Activated CD4-positive, alpha-beta memory T cell treated with anti-CD3 and anti-CD28 coated beads, Interleukin-2, amount 10 ng/mL, durations not matched to agents 7 days and 5 days (primary cell): ENCODE data around the gene MTF1. TPM values are rescaled to one million over a fixed set of nuclear protein-coding genes. Genes with fewer than 3 reads are reported as not detected.

ENCODE experiments used
- CTCF ChIA-PET: fragments of 350-600 bp; sonication (Branson Sonifier 250); formaldehyde crosslinking; loops from one replicate; lab custom pipeline; 2021; ENCODE audit warnings: antibody characterized with exemption, inconsistent platforms; lab: Charles Lee
- POLR2A ChIA-PET: fragments of 350-600 bp; sonication (Branson Sonifier 250); formaldehyde crosslinking; loops from one replicate; lab custom pipeline; 2021; ENCODE audit warnings: antibody characterized with exemption; lab: Charles Lee
- DNase-seq: peaks from one replicate; pipeline ENCODE4 v3.0.0-alpha.2; 2020
- H3K27ac Mint-ChIP-seq: one replicate; pipeline ENCODE4 v1.8.0; 2021; ENCODE audit warnings: mild to moderate bottlenecking, mixed read lengths
- H3K27me3 Mint-ChIP-seq: one replicate; pipeline ENCODE4 v1.8.0; 2021; ENCODE audit warnings: mixed read lengths
- H3K36me3 Mint-ChIP-seq: one replicate; pipeline ENCODE4 v1.8.0; 2021; ENCODE audit warnings: low read depth, mixed read lengths
- H3K4me1 Mint-ChIP-seq: one replicate; pipeline ENCODE4 v1.8.0; 2021; ENCODE audit warnings: mixed read lengths
- H3K4me3 Mint-ChIP-seq: one replicate; pipeline ENCODE4 v1.8.0; 2021; ENCODE audit warnings: mild to moderate bottlenecking, mixed read lengths
- H3K9me3 Mint-ChIP-seq: one replicate; pipeline ENCODE4 v1.8.0; 2021; ENCODE audit warnings: mixed read lengths
- total RNA-seq, 2 experiments: library from RNA; stranded (reverse); gene quantifications; one replicate each; pipeline ENCODE4 v1.2.3, GENCODE V29; 2021

MTF1 gene
- total RNA-seq, 2 experiments from 2014 or later, result 27.5 to 28.8 TPM

GRCh38 chr1:37890378-37891014 lies 31.1 kb upstream of the MTF1 start:
- DNase-seq, result no peak
- Mint-ChIP-seq H3K4me3 (no peak overlapping the region), H3K27ac (no peak overlapping the region), H3K9me3 (no peaks in the 10 kb centered on the region), H3K36me3 (peaks cover 28% of the 10 kb centered on the region), H3K4me1 (no peaks in the 10 kb centered on the region), H3K27me3 (no peaks in the 10 kb centered on the region)
- ChIA-PET CTCF (no interaction called here), POLR2A (no interaction called here)

DNA sequence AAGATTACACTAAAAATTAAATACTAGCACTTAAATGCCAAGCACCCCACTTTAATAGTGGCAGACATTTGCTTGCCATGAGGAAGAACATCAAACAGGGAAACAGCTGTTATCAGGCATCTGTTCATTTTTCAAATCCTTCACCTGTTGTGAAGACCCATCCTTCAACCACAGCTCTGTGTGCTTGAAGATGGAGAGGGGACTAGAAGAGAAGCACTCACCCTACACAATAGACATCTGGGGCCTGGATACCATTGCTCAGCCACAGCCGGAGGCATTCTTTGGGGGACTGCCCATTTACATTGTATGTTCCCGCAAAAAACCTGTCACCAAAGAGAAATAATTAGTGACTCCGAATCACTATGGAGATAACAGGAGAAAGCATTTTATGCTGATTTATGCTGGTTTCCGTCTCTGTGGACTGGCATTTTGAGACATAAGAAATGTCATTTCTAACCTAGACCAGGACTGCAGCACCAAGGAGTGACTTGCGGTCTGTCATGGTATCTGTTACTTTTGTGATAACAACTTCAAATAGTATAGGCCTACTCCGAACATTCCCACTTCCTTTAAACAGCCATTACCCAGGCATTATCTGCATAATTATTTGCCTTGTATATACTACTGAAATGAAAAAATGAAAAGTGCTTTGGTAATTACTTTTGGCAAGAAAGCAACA lies 28.8 kb upstream of the MTF1 start:
- CTCF ChIA-PET, result interaction anchor here (1.8 kb wide), 1 partner anchor 28 kb away, joined by 8 read pairs; the partner anchor contains the start of gene MTF1

GRCh38 chr1:37884145-37884544 lies 24.8 kb upstream of the MTF1 start:
- Mint-ChIP-seq H3K4me3 (no peak overlapping the region), H3K27me3 (no peaks in the 10 kb centered on the region), H3K4me1 (peaks cover 6% of the 10 kb centered on the region), H3K27ac (no peak overlapping the region), H3K36me3 (peaks cover 62% of the 10 kb centered on the region), H3K9me3 (no peaks in the 10 kb centered on the region)
- ChIA-PET POLR2A (no interaction called here), CTCF (interaction anchor here (1.5 kb wide), 1 partner anchor 24 kb away, joined by 3 read pairs; no protein-coding TSS in a partner anchor)
- DNase-seq, result no peak

More for the DNA sequence above, 28.8 kb upstream of the MTF1 start:
- Mint-ChIP-seq H3K4me3 (no peak overlapping the region), H3K27ac (no peak overlapping the region), H3K27me3 (no peaks in the 10 kb centered on the region), H3K9me3 (no peaks in the 10 kb centered on the region), H3K36me3 (peaks cover 39% of the 10 kb centered on the region), H3K4me1 (peaks cover 6% of the 10 kb centered on the region)
- DNase-seq, result no peak
- POLR2A ChIA-PET, result interaction anchor here (0.6 kb wide), 1 partner anchor 48 kb away, joined by 3 read pairs; no protein-coding TSS in a partner anchor

- Mint-ChIP-seq H3K4me1 (peaks cover 6% of the 10 kb centered on the region), H3K9me3 (no peaks in the 10 kb centered on the region), H3K27me3 (no peaks in the 10 kb centered on the region), H3K4me3 (no peak overlapping the region), H3K36me3 (peaks cover 63% of the 10 kb centered on the region), H3K27ac (peak overlapping the region; percentile 19)
- ChIA-PET CTCF (interaction anchor here (1.5 kb wide), 1 partner anchor 23 kb away, joined by 3 read pairs; no protein-coding TSS in a partner anchor), POLR2A (no interaction called here)
- no peak for DNase-seq
These were observed 24.3 kb upstream of the MTF1 start for GRCh38 chr1:37883671-37884070.

GRCh38 chr1:37879865-37880264 lies 20.5 kb upstream of the MTF1 start:
- Mint-ChIP-seq H3K27me3 (no peaks in the 10 kb centered on the region), H3K27ac (no peak overlapping the region), H3K9me3 (no peaks in the 10 kb centered on the region), H3K36me3 (peaks cover 50% of the 10 kb centered on the region), H3K4me1 (peaks cover 6% of the 10 kb centered on the region), H3K4me3 (no peak overlapping the region)
- DNase-seq, result no peak
- ChIA-PET POLR2A (no interaction called here), CTCF (no interaction called here)

DNA sequence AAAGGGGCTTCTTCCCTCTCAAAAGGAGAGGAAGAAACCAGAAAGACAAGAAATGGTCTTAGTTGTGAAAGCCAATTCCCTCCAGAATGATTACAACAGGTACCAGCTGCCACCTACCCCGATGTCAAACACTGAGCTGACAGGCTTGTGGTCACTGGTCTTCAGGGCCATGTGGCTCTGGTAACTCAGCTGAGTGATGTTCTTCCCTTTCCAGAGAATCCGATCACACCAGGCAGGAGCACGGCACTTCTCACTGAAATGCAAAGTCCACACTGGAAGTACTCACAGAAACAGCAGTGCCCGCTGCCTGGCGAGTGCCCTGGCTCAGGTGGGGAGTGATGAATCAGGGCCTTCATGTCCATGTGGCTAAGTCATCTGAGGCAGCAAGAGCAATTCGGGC lies 18.7 kb upstream of the MTF1 start:
- DNase-seq, result no peak
- Mint-ChIP-seq H3K27me3 (no peaks in the 10 kb centered on the region), H3K27ac (no peak overlapping the region), H3K4me1 (no peaks in the 10 kb centered on the region), H3K36me3 (peaks cover 45% of the 10 kb centered on the region), H3K9me3 (no peaks in the 10 kb centered on the region), H3K4me3 (no peak overlapping the region)
- ChIA-PET POLR2A (no interaction called here), CTCF (no interaction called here)

- no peaks in the 10 kb centered on the region for H3K4me1 Mint-ChIP-seq
- no peaks in the 10 kb centered on the region for H3K27me3 Mint-ChIP-seq
- H3K9me3 Mint-ChIP-seq, result no peaks in the 10 kb centered on the region
- H3K4me3 Mint-ChIP-seq, result no peak overlapping the region
- H3K36me3 Mint-ChIP-seq, result peaks cover 33% of the 10 kb centered on the region
- ChIA-PET CTCF (interaction anchor here (0.7 to 1.1 kb wide), 5 partner anchors 13 to 154 kb away, joined by 3 to 6 read pairs (median 3); no protein-coding TSS in a partner anchor), POLR2A (no interaction called here)
- DNase-seq, result no peak
- no peak overlapping the region for H3K27ac Mint-ChIP-seq
These were observed 16.4 kb upstream of the MTF1 start for GRCh38 chr1:37875833-37876232.

GRCh38 chr1:37872692-37873091 lies 13.3 kb upstream of the MTF1 start:
- DNase-seq, result no peak
- CTCF ChIA-PET, result interaction anchor here (2.3 kb wide), 1 partner anchor 13 kb away, joined by 9 read pairs; the partner anchor contains the start of gene MTF1
- H3K27me3 Mint-ChIP-seq, result no peaks in the 10 kb centered on the region
- H3K4me1 Mint-ChIP-seq, result no peaks in the 10 kb centered on the region
- POLR2A ChIA-PET, result interaction anchor here (0.8 kb wide), 1 partner anchor 65 kb away, joined by 3 read pairs; the partner anchor contains the start of genes C1orf122 and YRDC
- no peak overlapping the region for H3K27ac Mint-ChIP-seq
- H3K36me3 Mint-ChIP-seq, result peaks cover 35% of the 10 kb centered on the region
- H3K4me3 Mint-ChIP-seq, result no peak overlapping the region
- no peaks in the 10 kb centered on the region for H3K9me3 Mint-ChIP-seq

DNA sequence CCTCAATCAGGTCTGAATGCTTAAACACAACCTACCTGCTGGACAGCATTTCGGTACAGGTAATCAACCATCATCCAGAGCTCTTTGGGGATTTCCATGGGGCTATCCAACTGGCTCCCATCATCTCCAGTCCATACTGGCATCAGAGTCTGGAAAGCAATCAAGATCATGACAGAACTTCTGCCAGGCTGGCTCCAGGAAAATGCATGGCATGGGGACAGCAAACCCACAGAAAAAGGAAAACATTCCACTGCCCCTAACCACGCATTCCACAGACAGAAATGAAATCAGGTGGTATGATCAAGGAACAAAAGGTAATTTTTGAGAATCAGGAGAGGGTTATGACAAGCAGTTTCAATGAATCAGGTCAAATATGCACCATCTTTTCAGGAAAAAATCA lies 9.1 kb upstream of the MTF1 start:
- CTCF ChIA-PET, result no interaction called here
- Mint-ChIP-seq H3K27ac (no peak overlapping the region), H3K4me3 (no peak overlapping the region), H3K4me1 (peaks cover 13% of the 10 kb centered on the region), H3K9me3 (no peaks in the 10 kb centered on the region), H3K36me3 (peaks cover 45% of the 10 kb centered on the region), H3K27me3 (no peaks in the 10 kb centered on the region)
- POLR2A ChIA-PET, result no interaction called here
- DNase-seq, result no peak

GRCh38 chr1:37867784-37868183 lies 8.4 kb upstream of the MTF1 start:
- CTCF ChIA-PET, result no interaction called here
- H3K27ac Mint-ChIP-seq, result no peak overlapping the region

GRCh38 chr1:37866491-37866890 lies 7.1 kb upstream of the MTF1 start:
- peak overlapping the region; percentile 65 for H3K27ac Mint-ChIP-seq

More at GRCh38 chr1:37867784-37868183, 8.4 kb upstream of the MTF1 start:
- POLR2A ChIA-PET, result no interaction called here
- no peak for DNase-seq
- H3K27me3 Mint-ChIP-seq, result no peaks in the 10 kb centered on the region
- H3K4me1 Mint-ChIP-seq, result peaks cover 13% of the 10 kb centered on the region
- no peaks in the 10 kb centered on the region for H3K9me3 Mint-ChIP-seq
- peaks cover 39% of the 10 kb centered on the region for H3K36me3 Mint-ChIP-seq
- no peak overlapping the region for H3K4me3 Mint-ChIP-seq

DNA sequence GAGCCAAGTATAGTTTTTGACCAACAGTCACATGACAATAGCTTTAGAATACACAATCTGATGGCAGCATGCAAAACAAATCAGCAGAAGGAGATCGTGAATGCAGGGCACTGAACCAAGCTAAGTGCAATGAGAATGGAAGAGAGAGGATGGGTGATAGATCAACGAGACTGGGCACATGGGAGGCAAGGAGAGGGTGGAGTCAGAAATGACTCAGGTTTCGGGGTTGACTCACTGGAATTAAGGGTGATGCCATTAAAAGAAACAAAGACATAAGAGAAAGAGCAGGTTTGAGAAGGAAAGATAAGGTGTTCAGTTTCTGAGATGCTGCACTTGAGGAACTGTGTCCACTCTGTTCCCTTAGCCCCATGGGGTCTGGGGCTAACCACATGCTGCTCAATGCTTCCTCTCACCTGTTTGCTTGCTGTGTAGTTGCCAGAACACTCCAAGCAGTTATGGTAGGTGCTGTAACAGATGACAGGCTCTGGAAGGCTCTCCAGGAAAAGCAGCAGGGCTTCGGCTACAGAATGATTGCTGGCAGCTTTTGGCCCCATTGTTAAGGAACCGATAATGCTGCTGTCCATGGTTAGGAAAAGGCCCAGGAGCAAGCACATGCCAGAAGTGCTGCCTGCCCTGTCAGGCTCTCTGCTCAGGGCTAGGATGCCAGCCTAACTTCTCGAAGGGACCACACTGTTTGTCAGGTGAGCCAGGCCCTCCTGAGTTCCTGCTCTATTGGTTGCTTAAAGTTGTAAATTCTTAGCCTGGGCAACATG lies 6.1 kb upstream of the MTF1 start:
- Mint-ChIP-seq H3K36me3 (peaks cover 35% of the 10 kb centered on the region), H3K9me3 (no peaks in the 10 kb centered on the region), H3K4me3 (no peak overlapping the region), H3K27ac (peak overlapping the region; percentile 29), H3K27me3 (no peaks in the 10 kb centered on the region), H3K4me1 (peaks cover 21% of the 10 kb centered on the region)
- CTCF ChIA-PET, result interaction anchor here (1.0 kb wide), 1 partner anchor 161 kb away, joined by 3 read pairs; no protein-coding TSS in a partner anchor
- peak; percentile 23 for DNase-seq
- POLR2A ChIA-PET, result interaction anchor here (1.0 kb wide), 1 partner anchor 14 kb away, joined by 4 read pairs; no protein-coding TSS in a partner anchor

More at GRCh38 chr1:37866491-37866890, 7.1 kb upstream of the MTF1 start:
- ChIA-PET POLR2A (no interaction called here), CTCF (no interaction called here)
- peaks cover 35% of the 10 kb centered on the region for H3K36me3 Mint-ChIP-seq
- peaks cover 21% of the 10 kb centered on the region for H3K4me1 Mint-ChIP-seq
- no peak for DNase-seq
- no peaks in the 10 kb centered on the region for H3K27me3 Mint-ChIP-seq
- no peaks in the 10 kb centered on the region for H3K9me3 Mint-ChIP-seq
- no peak overlapping the region for H3K4me3 Mint-ChIP-seq
